Keratinocyte (primary cell): ENCODE measurements around the gene AP5M1. TPM values are rescaled to one million over a fixed set of nuclear protein-coding genes. Genes with fewer than 3 reads are reported as not detected.

Experiments used
- DNase-seq: peaks from one replicate; pipeline ENCODE4 v3.0.0-alpha.2; 2011; ENCODE audit warnings: low read depth, missing footprints, low spot score
- FAIRE-seq: peaks from 2 replicates; lab custom pipeline; 2011; peaks lifted over from hg19 to GRCh38; lab: Jason Lieb, UNC
- H2AFZ ChIP-seq: 2 replicates; pipeline ENCODE4 v1.6.0; 2012; ENCODE audit warnings: low read length, control low read depth, inconsistent platforms; ENCODE audit not compliant: control insufficient read depth
- H3K27ac ChIP-seq: 2 replicates; pipeline ENCODE4 v1.5.1; 2011; ENCODE audit warnings: low read length; ENCODE audit not compliant: control insufficient read depth, insufficient read depth
- H3K27me3 ChIP-seq: 3 replicates; pipeline ENCODE4 v1.6.0; 2011; ENCODE audit warnings: low read length; ENCODE audit not compliant: control insufficient read depth, insufficient read depth; ENCODE audit errors: extremely low read depth
- H3K36me3 ChIP-seq, 2 experiments: 2 replicates in 1 of 2; 3 replicates in 1 of 2; pipeline ENCODE4 v1.5.1; 2011; ENCODE audit warnings: low read length in 2 of 2, mild to moderate bottlenecking in 1 of 2; ENCODE audit not compliant: control insufficient read depth in 2 of 2, insufficient read depth in 2 of 2; ENCODE audit errors: extremely low read depth in 1 of 2
- H3K4me1 ChIP-seq: 3 replicates; pipeline ENCODE4 v1.5.1; 2011; ENCODE audit warnings: low read length; ENCODE audit not compliant: control insufficient read depth, insufficient read depth; ENCODE audit errors: extremely low read depth
- H3K4me2 ChIP-seq: 3 replicates; pipeline ENCODE4 v1.6.0; 2011; ENCODE audit warnings: low read depth, low read length; ENCODE audit not compliant: control insufficient read depth, insufficient read depth; ENCODE audit errors: extremely low read depth
- H3K4me3 ChIP-seq, 3 experiments: fragments of 200-600 bp in 1 of 3; sonication (generic) in 1 of 3; 2 replicates in 2 of 3; 3 replicates in 1 of 3; pipeline ENCODE4 v1.5.1; 2011 to 2016; ENCODE audit warnings: low read length in 3 of 3, mild to moderate bottlenecking in 3 of 3, control low read depth in 2 of 3, inconsistent platforms in 1 of 3, low read depth in 1 of 3, mixed read lengths in 1 of 3, mixed run types in 1 of 3, moderate library complexity in 1 of 3; ENCODE audit not compliant: control insufficient read depth in 2 of 3, insufficient read depth in 2 of 3; ENCODE audit errors: extremely low read depth in 1 of 3
- H3K79me2 ChIP-seq: 2 replicates; pipeline ENCODE4 v1.6.0; 2012; ENCODE audit warnings: low read length; ENCODE audit not compliant: control insufficient read depth, insufficient read depth
- H3K9ac ChIP-seq: 3 replicates; pipeline ENCODE4 v1.6.0; 2011; ENCODE audit warnings: low read length; ENCODE audit not compliant: control insufficient read depth, insufficient read depth; ENCODE audit errors: extremely low read depth
- H3K9me1 ChIP-seq: 3 replicates; pipeline ENCODE4 v1.6.0; 2011; ENCODE audit warnings: low read length; ENCODE audit not compliant: control insufficient read depth, insufficient read depth; ENCODE audit errors: extremely low read depth
- H3K9me3 ChIP-seq: 2 replicates; pipeline ENCODE4 v1.5.1; 2012; ENCODE audit warnings: low read depth, low read length; ENCODE audit not compliant: control insufficient read depth
- H4K20me1 ChIP-seq: 3 replicates; pipeline ENCODE4 v1.6.0; 2011; ENCODE audit warnings: low read length; ENCODE audit not compliant: control insufficient read depth, insufficient read depth; ENCODE audit errors: extremely low read depth
- CTCF ChIP-seq, 3 experiments: IDR thresholded peaks in 1 of 3; conservative IDR thresholded peaks in 1 of 3; optimal IDR thresholded peaks in 1 of 3; 2 replicates in 2 of 3; 3 replicates in 1 of 3; pipeline versions ENCODE3 to v1.5.1; 2011; ENCODE audit warnings: low read length in 3 of 3, mild to moderate bottlenecking in 3 of 3, moderate library complexity in 2 of 3, control low read depth in 1 of 3, inconsistent platforms in 1 of 3; ENCODE audit not compliant: insufficient read depth in 2 of 3; ENCODE audit errors: extremely low read depth in 1 of 3
- EZH2 ChIP-seq: IDR thresholded peaks from one replicate; pipeline ENCODE4 v1.6.1; 2012; ENCODE audit warnings: inconsistent platforms, mild to moderate bottlenecking, low read length, moderate library complexity
- dilution Hi-C: fragments of 300-500 bp; cut with MboI; formaldehyde crosslinking; loops from one replicate; pipeline ENCODE4 v1.7.0; 2020; ENCODE audit warnings: low sequenced_read_pairs; ENCODE audit not compliant: extremely low pct_ligation_motif_present
- polyA plus RNA-seq, 5 experiments: library from polyadenylated mRNA; depleted of rRNA in 3 of 5; stranded (reverse) in 3 of 5; stranded (forward) in 1 of 5; unstranded in 1 of 5; fragments of >200 nt; gene quantifications; 1 replicate in 1 of 5; 2 replicates in 3 of 5; 3 replicates in 1 of 5; pipeline versions ENCODE4 v1.2.1 to v1.2.3, GENCODE V29; 2011 to 2012; ENCODE audit warnings: missing spikeins in 2 of 5, low read depth in 1 of 5, low replicate concordance in 1 of 5

Gene AP5M1
- polyA plus RNA-seq, 1 donor (not counting 4 experiments of a cell fraction or from before 2014, with no cell fraction given) = 35.8 TPM

DNA sequence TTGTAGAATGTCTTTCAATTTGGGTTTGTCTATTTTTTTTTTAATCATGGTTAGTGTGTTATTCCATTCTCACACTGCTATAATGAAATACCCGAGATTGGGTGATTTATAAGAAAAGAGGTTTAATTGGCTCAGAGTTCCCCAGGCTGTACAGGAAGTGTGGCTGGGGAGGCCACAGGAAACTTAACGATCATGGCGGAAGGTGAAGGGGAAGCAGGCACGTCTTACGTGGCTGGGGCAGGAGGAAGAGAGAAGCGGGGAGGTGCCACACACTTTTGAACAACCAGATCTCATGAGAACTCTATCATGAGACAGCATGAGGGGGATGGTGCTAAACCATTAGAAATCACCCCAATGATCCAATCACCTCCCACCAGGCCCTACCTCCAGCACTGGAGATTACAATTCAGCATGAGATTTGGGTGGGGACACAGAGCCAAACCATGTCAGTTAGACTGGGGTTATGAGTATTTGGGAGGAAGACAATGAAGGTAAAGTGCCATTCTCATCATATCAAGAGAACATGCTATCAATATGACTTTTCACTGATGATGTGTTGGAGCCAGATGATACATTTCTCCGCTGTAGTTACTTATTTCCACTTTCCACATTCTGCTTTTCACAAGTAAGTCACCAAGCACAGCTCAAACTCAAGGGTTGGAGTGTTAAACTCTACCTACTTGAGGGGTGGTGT lies 45.8 kb downstream of the AP5M1 start:
- Histone ChIP-seq H3K9ac (no peak overlapping the region), H3K4me1 (no peaks in the 10 kb centered on the region), H2AFZ (no peak overlapping the region), H3K79me2 (no peaks in the 10 kb centered on the region), H3K36me3 (no peaks in the 10 kb centered on the region), H3K4me3 (no peak overlapping the region), H4K20me1 (no peaks in the 10 kb centered on the region), H3K9me1 (no peaks in the 10 kb centered on the region), H3K27ac (no peak overlapping the region), H3K27me3 (peaks cover 3% of the 10 kb centered on the region), H3K9me3 (no peaks in the 10 kb centered on the region), H3K4me2 (no peak overlapping the region)
- no peak for TF ChIP-seq EZH2
- no peak for TF ChIP-seq CTCF (optimal IDR thresholded peaks at IDR 0.05 in 1 of 3, IDR thresholded peaks at IDR 0.05 in 1 of 3, conservative IDR thresholded peaks at IDR 0.05 in 1 of 3; ENCODE audit: extremely low read depth in 1 of 3, insufficient read depth in 2 of 3, low read length in 3 of 3)
- DNase-seq (no peak), FAIRE-seq (no peak)
- dilution Hi-C loops = no loop called here

GRCh38 chr14:57317248-57317833 lies 48.6 kb downstream of the AP5M1 start:
- Histone ChIP-seq H2AFZ (no peak overlapping the region), H4K20me1 (no peaks in the 10 kb centered on the region), H3K4me1 (no peaks in the 10 kb centered on the region), H3K4me2 (no peak overlapping the region), H3K36me3 (no peaks in the 10 kb centered on the region), H3K27me3 (peaks cover 3% of the 10 kb centered on the region), H3K9ac (no peak overlapping the region), H3K27ac (no peak overlapping the region), H3K79me2 (no peaks in the 10 kb centered on the region), H3K4me3 (no peak overlapping the region), H3K9me3 (no peaks in the 10 kb centered on the region), H3K9me1 (no peaks in the 10 kb centered on the region)
- DNase-seq (peak; percentile 21), FAIRE-seq (peak; percentile 62)
- dilution Hi-C loops = no loop called here
- TF ChIP-seq CTCF (optimal IDR thresholded peaks at IDR 0.05 in 1 of 3, IDR thresholded peaks at IDR 0.05 in 1 of 3, conservative IDR thresholded peaks at IDR 0.05 in 1 of 3; ENCODE audit: extremely low read depth in 1 of 3, insufficient read depth in 2 of 3, low read length in 3 of 3) (peak; percentile 71 to 79 (median 71)), EZH2 (no peak)
